T-cell (primary cell): ENCODE results near the gene CD48. TPM values are rescaled to one million over a fixed set of nuclear protein-coding genes. Genes with fewer than 3 reads are reported as not detected.

Experiments used
- ATAC-seq, 4 experiments: fragments of 200-7000 bp in 3 of 4; fragments of 150-1000 bp in 1 of 4; cut with Tn5 transposase; replicated peaks in 1 of 4; 1 replicate in 3 of 4; 2 replicates in 1 of 4; pipeline ENCODE4 v1.10.0; 2021; ENCODE audit warnings: moderate library complexity in 3 of 4, mild to moderate bottlenecking in 2 of 4, moderate number of reproducible peaks in 1 of 4
- CTCF ChIA-PET, 2 donors: fragments of 300-600 bp; sonication (Branson Sonifier 250); formaldehyde crosslinking; loops; one replicate each; lab custom pipeline; 2022; ENCODE audit warnings: antibody characterized with exemption in 2 of 2; lab: Charles Lee
- POLR2A ChIA-PET, 2 donors: fragments of 300-600 bp; sonication (Branson Sonifier 250); formaldehyde crosslinking; loops; one replicate each; lab custom pipeline; 2022; ENCODE audit warnings: antibody characterized with exemption in 2 of 2; lab: Charles Lee
- DNase-seq, 35 experiments: peaks; one replicate each; pipeline versions ENCODE4 v3.0.0 to v3.0.0-alpha.2; 2013 to 2023
- H3K27ac ChIP-seq: one replicate; pipeline ENCODE4 v1.5.1; 2013; ENCODE audit warnings: low read length
- H3K27me3 ChIP-seq, 2 experiments: replicated peaks in 1 of 2; 1 replicate in 1 of 2; 2 replicates in 1 of 2; pipeline versions ENCODE4 v1.6.1 to v1.7.0; 2013; ENCODE audit warnings: low read length in 1 of 2, mixed read lengths in 1 of 2; ENCODE audit not compliant: control insufficient read depth in 2 of 2, insufficient read depth in 2 of 2; ENCODE audit errors: extremely low read depth in 1 of 2
- H3K36me3 ChIP-seq, 2 donors: 1 replicate in 1 of 2; 2 replicates in 1 of 2; pipeline versions ENCODE4 v1.6.1 to v1.7.0; 2013; ENCODE audit warnings: low read length in 1 of 2; ENCODE audit not compliant: control insufficient read depth in 2 of 2, insufficient read depth in 1 of 2; ENCODE audit errors: extremely low read depth in 1 of 2
- H3K4me1 ChIP-seq, 2 experiments: 1 replicate in 1 of 2; 2 replicates in 1 of 2; pipeline versions ENCODE4 v1.6.1 to v1.7.0; 2013; ENCODE audit warnings: low read length in 2 of 2, mixed read lengths in 1 of 2; ENCODE audit not compliant: insufficient read depth in 2 of 2, control insufficient read depth in 1 of 2; ENCODE audit errors: extremely low read depth in 1 of 2
- H3K4me3 ChIP-seq, 2 donors: 1 replicate in 1 of 2; 2 replicates in 1 of 2; pipeline versions ENCODE4 v1.5.1 to v1.7.0; 2013; ENCODE audit warnings: mild to moderate bottlenecking in 2 of 2, low read length in 1 of 2, moderate library complexity in 1 of 2; ENCODE audit not compliant: control insufficient read depth in 1 of 2; ENCODE audit errors: extremely low read depth in 1 of 2
- H3K9me3 ChIP-seq: 2 replicates; pipeline ENCODE4 v1.7.0; 2013
- H3K27ac Mint-ChIP-seq, 2 donors: one replicate each; pipeline ENCODE4 v1.8.0; 2020 to 2021; ENCODE audit warnings: mild to moderate bottlenecking in 2 of 2, mixed read lengths in 2 of 2
- H3K27me3 Mint-ChIP-seq, 2 donors: one replicate each; pipeline ENCODE4 v1.8.0; 2021 to 2022; ENCODE audit warnings: mixed read lengths in 2 of 2
- H3K36me3 Mint-ChIP-seq: one replicate; pipeline ENCODE4 v1.8.0; 2021; ENCODE audit warnings: mixed read lengths
- H3K4me1 Mint-ChIP-seq, 3 donors: one replicate each; pipeline ENCODE4 v1.8.0; 2020 to 2022; ENCODE audit warnings: mixed read lengths in 3 of 3, mild to moderate bottlenecking in 1 of 3
- H3K4me3 Mint-ChIP-seq, 3 donors: one replicate each; pipeline ENCODE4 v1.8.0; 2020 to 2022; ENCODE audit warnings: mild to moderate bottlenecking in 3 of 3, mixed read lengths in 3 of 3, moderate library complexity in 3 of 3
- H3K9me3 Mint-ChIP-seq, 3 donors: one replicate each; pipeline ENCODE4 v1.8.0; 2020 to 2022; ENCODE audit warnings: mixed read lengths in 3 of 3
- WGBS: methylation state at CpG from one replicate; pipeline ENCODE4 v1.1.5; 2013; ENCODE audit warnings: missing lambda C conversion rate; ENCODE audit not compliant: insufficient coverage; 5-methylcytosine and 5-hydroxymethylcytosine counted together
- total RNA-seq, 35 experiments: library from RNA in 6 of 35; stranded (reverse) in 6 of 35; fragments of 120-200 nt in 1 of 35; gene quantifications; one replicate each; pipeline versions ENCODE4 v1.2.1 to v1.2.4 and lab custom pipeline; 2013 to 2026

Gene CD48, protein sequence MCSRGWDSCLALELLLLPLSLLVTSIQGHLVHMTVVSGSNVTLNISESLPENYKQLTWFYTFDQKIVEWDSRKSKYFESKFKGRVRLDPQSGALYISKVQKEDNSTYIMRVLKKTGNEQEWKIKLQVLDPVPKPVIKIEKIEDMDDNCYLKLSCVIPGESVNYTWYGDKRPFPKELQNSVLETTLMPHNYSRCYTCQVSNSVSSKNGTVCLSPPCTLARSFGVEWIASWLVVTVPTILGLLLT
- 100 to 1,000 TPM; 249 to 393 (median 273) TPM for total RNA-seq
- 837 TPM for total RNA-seq (2013)
- total RNA-seq (lab: John Stamatoyannopoulos, UW) = 262 to 481 (median 378) reads per million in 29 experiments

DNA sequence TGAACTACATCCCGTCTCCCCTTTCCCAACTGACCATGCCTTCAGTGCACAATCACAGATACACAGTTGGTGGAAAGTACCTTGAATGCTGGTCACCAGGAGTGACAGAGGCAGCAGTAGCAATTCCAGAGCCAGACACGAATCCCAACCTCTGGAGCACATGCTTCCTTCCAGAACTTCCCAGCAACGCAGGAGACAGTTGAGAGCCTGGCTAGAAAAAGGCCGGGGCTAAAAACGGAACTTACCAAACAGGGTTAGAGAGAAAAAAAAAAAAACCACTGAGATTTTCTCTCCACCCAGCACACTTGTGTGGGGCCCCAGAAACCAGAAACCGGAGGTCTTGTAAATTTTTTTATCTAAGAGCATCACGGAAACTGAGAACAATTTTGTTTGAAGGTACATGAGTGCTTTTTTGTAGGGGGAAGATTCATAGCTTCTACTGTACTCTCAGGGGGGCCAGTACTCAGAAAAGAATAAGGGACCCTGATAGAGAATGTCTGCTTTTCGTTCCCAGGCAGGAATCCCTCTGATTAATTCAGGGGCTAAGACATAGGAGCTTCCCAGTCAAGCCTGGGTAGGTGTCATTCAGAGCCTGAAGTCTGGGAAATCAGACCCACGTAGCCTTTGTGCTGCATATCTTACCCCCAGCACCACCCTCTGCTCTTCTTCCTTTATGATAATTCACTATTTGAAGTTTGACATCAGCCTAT lies at the start of gene CD48:
CD48 (minus strand) TSS at position 221 of the 710 bp plus-strand sequence; CDS start at position 162, 59 bp downstream.
- POLR2A ChIA-PET = interaction anchor here (0.7 to 1.1 kb wide), 3 partner anchors 10 to 357 kb away, joined by 3 to 7 read pairs (median 4); no protein-coding TSS in a partner anchor
- ATAC-seq (peak; percentile 54 to 77 (median 60)), DNase-seq (peak in 34 of 35 experiments; percentile 24 to 79 (median 48))
- WGBS = 0% methylated on average over 2 of the region's 9 CpGs
- H3K9me3 ChIP-seq = no peaks in the 10 kb centered on the region
- Mint-ChIP-seq H3K4me3 (no peak within 1 kb of the TSS), H3K27ac (no peak within 1 kb of the TSS), H3K4me1 (peaks cover 39 to 50% (median 47%) of the 10 kb centered on the region in 3 donors), H3K27me3 (no peaks in the 10 kb centered on the region), H3K36me3 (no peaks in the 10 kb centered on the region), H3K9me3 (no peaks in the 10 kb centered on the region)
- peak within 1 kb of the TSS; percentile 95 for H3K27ac ChIP-seq
- H3K4me1 ChIP-seq = peaks cover 50 to 51% of the 10 kb centered on the region in 2 experiments
- H3K27me3 ChIP-seq = no peaks in the 10 kb centered on the region
- H3K36me3 ChIP-seq = no peaks in the 10 kb centered on the region
- CTCF ChIA-PET = interaction anchor here (0.6 to 5.3 kb wide), 11 partner anchors 13 to 310 kb away, joined by 3 to 52 read pairs (median 4); no protein-coding TSS in a partner anchor
- H3K4me3 ChIP-seq = peak within 1 kb of the TSS; percentile 78 to 94

DNA sequence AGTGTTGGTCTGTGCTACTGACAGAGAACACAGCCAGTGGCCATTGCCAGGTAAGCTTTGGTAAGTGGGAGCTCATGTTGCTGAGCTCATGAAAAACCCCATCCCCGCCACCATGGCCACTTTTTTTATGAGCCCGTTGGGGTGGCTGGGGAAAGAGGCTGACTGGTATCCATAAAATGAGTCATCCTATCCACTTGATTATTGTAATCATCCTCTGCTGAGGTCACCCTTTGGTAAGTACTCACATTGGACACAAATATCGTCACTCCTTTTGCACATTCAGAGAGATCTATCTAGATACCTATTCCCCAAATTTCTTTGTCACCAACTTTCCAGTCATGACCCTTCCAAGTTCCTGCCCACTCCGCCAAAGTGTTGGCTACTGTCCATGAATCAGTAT lies 49.4 kb upstream of the CD48 start:
- Mint-ChIP-seq H3K9me3 (no peaks in the 10 kb centered on the region), H3K4me3 (no peak overlapping the region), H3K27ac (no peak overlapping the region), H3K4me1 (peaks cover 10 to 12% (median 10%) of the 10 kb centered on the region in 3 donors), H3K36me3 (no peaks in the 10 kb centered on the region), H3K27me3 (no peaks in the 10 kb centered on the region)
- Histone ChIP-seq H3K36me3 (no peaks in the 10 kb centered on the region), H3K9me3 (no peaks in the 10 kb centered on the region), H3K4me3 (no peak overlapping the region), H3K4me1 (peaks cover 0 to 24% of the 10 kb centered on the region in 2 experiments), H3K27me3 (no peaks in the 10 kb centered on the region), H3K27ac (no peak overlapping the region)
- ATAC-seq (no peak), DNase-seq (no peak)
- POLR2A ChIA-PET = no interaction called here
- WGBS = no CpG with 5 or more reads among the region's 4 CpGs
- CTCF ChIA-PET = no interaction called here

DNA sequence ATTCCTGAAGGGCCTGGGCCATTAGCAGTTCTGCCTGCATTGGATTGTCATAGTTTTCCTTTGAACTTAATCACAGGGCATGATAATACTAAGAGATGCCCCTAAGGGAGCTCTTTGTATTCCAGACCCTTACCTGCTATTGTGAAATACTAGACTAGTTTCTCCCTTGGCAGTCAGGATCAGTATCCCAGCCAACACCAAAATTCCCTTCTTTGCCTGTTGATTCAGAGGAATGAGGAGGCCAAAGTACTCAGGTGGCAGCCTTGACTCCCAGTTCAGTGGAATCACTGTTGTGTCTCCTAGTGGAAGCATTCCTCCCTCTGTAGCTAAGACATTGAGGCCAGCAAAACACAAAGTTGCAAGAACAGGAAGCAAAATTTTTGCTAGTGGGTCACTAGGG lies 48.1 kb upstream of the CD48 start:
- H3K4me1 Mint-ChIP-seq = peaks cover 15 to 19% (median 16%) of the 10 kb centered on the region in 3 donors

DNA sequence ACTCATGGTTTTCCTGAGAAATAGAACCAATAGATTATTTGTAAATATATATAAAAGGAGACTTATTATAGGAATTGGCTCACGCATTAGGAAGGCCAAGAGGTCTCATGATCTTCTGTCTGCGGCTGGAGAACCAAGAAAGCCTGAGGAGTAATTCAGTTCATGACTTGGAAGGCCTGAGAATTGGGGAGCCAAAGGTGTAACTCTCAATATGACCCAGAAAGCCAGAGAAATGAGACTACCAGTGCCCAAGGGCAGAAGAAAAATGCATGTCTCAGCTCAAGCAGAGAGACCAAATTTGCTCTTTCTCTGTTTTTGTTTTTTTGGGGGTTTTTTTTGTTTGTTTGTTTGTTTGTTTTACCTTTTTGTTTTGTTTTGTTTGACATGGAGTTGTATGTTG lies 46.9 kb upstream of the CD48 start:
- no peak overlapping the region for H3K4me3 ChIP-seq
- Mint-ChIP-seq H3K9me3 (no peaks in the 10 kb centered on the region), H3K4me3 (no peak overlapping the region), H3K36me3 (no peaks in the 10 kb centered on the region), H3K4me1 (peaks cover 15 to 21% (median 16%) of the 10 kb centered on the region in 3 donors), H3K27me3 (no peaks in the 10 kb centered on the region), H3K27ac (no peak overlapping the region)
- no peaks in the 10 kb centered on the region for H3K36me3 ChIP-seq
- ChIA-PET POLR2A (interaction anchor here in 1 of 2 donors (0.7 kb wide), 1 partner anchor 144 kb away, joined by 7 read pairs; no protein-coding TSS in a partner anchor), CTCF (interaction anchor here in 1 of 2 donors (0.7 kb wide), 1 partner anchor 11 kb away, joined by 3 read pairs; no protein-coding TSS in a partner anchor)
- H3K4me1 ChIP-seq = peaks cover 0 to 38% of the 10 kb centered on the region in 2 experiments
- ATAC-seq (no peak), DNase-seq (no peak)
- no peaks in the 10 kb centered on the region for H3K9me3 ChIP-seq
- no peaks in the 10 kb centered on the region for H3K27me3 ChIP-seq
- peak overlapping the region; percentile 28 for H3K27ac ChIP-seq
- WGBS = 38% methylated on average over 1 of the region's 2 CpGs

More for the DNA sequence above, 48.1 kb upstream of the CD48 start:
- POLR2A ChIA-PET = no interaction called here
- Mint-ChIP-seq H3K27me3 (no peaks in the 10 kb centered on the region), H3K9me3 (no peaks in the 10 kb centered on the region), H3K4me3 (no peak overlapping the region), H3K27ac (peak overlapping the region in 1 of 2 donors; percentile 8), H3K36me3 (no peaks in the 10 kb centered on the region)
- Histone ChIP-seq H3K36me3 (no peaks in the 10 kb centered on the region), H3K4me1 (peaks cover 0 to 37% of the 10 kb centered on the region in 2 experiments), H3K27ac (no peak overlapping the region), H3K27me3 (no peaks in the 10 kb centered on the region), H3K4me3 (no peak overlapping the region), H3K9me3 (no peaks in the 10 kb centered on the region)
- CTCF ChIA-PET = interaction anchor here (0.5 to 1.0 kb wide), 3 partner anchors 9 to 316 kb away, joined by 3 to 4 read pairs (median 4); no protein-coding TSS in a partner anchor
- ATAC-seq = no peak
- DNase-seq = no peak

DNA sequence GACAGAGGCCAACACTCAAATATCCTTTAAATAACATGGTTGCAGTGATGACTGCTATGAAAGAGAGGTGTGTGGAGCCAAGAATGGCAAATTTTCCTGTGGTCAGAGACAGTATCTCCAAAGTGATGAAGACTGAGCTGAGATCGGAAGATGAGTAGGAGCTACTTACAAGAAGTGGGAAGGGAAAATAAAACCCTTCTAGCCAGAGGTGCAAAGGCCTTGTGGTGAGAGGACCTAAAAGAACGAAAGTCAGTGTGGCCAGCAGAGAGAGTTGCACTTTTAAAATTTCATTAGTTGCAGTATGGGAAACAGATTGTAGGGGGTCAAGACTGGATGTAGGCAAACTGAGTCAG lies 45.2 kb upstream of the CD48 start:
- H3K4me3 Mint-ChIP-seq = no peak overlapping the region
- ChIA-PET CTCF (interaction anchor here (0.6 to 2.4 kb wide), 6 partner anchors 10 to 192 kb away, joined by 3 to 20 read pairs (median 3); no protein-coding TSS in a partner anchor), POLR2A (no interaction called here)
- Histone ChIP-seq H3K4me1 (peaks cover 0 to 38% of the 10 kb centered on the region in 2 experiments), H3K36me3 (no peaks in the 10 kb centered on the region), H3K27me3 (no peaks in the 10 kb centered on the region), H3K27ac (peak overlapping the region; percentile 76), H3K4me3 (no peak overlapping the region), H3K9me3 (no peaks in the 10 kb centered on the region)
- peaks cover 4% of the 10 kb centered on the region for H3K36me3 Mint-ChIP-seq
- DNase-seq (no peak), ATAC-seq (peak in 1 of 4 experiments; percentile 16)
- no peaks in the 10 kb centered on the region for H3K9me3 Mint-ChIP-seq
- no peaks in the 10 kb centered on the region for H3K27me3 Mint-ChIP-seq
- peaks cover 16 to 32% (median 26%) of the 10 kb centered on the region in 3 donors for H3K4me1 Mint-ChIP-seq
- peak overlapping the region; percentile 74 to 83 for H3K27ac Mint-ChIP-seq
- WGBS = 50% methylated on average over 1 of the region's 2 CpGs
